Upper lobe of left lung (tissue), 6 donors: ENCODE measurements around the gene GMDS. TPM values are rescaled to one million over a fixed set of nuclear protein-coding genes. Genes with fewer than 3 reads are reported as not detected.

Experiments used
- ATAC-seq, 2 donors: fragments of 200-7000 bp; cut with Tn5 transposase; one replicate each; pipeline ENCODE4 v1.9.1; 2022; ENCODE audit warnings: mild to moderate bottlenecking in 2 of 2, moderate library complexity in 2 of 2; ENCODE audit not compliant: low FRiP score in 2 of 2
- DNase-seq, 2 donors: peaks; one replicate each; pipeline ENCODE4 v3.0.0-alpha.2; 2019 to 2020
- H3K27ac ChIP-seq, 4 donors: fragments of 200-600 bp; sonication (generic); one replicate each; pipeline ENCODE4 v1.5.1; 2016 to 2019
- H3K27me3 ChIP-seq, 4 donors: fragments of 200-600 bp; sonication (generic); one replicate each; pipeline ENCODE4 v1.5.1; 2017 to 2019
- H3K36me3 ChIP-seq, 4 donors: fragments of 200-600 bp; sonication (generic); one replicate each; pipeline ENCODE4 v1.5.1; 2016 to 2019
- H3K4me1 ChIP-seq, 4 donors: fragments of 200-600 bp; sonication (generic); one replicate each; pipeline ENCODE4 v1.5.1; 2018 to 2019
- H3K4me3 ChIP-seq, 4 donors: fragments of 200-600 bp; sonication (generic); one replicate each; pipeline ENCODE4 v1.5.1; 2017 to 2019; ENCODE audit warnings: mild to moderate bottlenecking in 2 of 4, moderate library complexity in 1 of 4
- H3K9me3 ChIP-seq, 4 donors: fragments of 200-600 bp; sonication (generic); one replicate each; pipeline ENCODE4 v1.5.1; 2018 to 2019
- CTCF ChIP-seq, 6 experiments: fragments of 450-650 bp in 4 of 6; fragments of 200-600 bp in 2 of 6; sonication (generic) in 2 of 6; IDR thresholded peaks; one replicate each; pipeline ENCODE4 v1.5.1; 2016 to 2019; ENCODE audit warnings: antibody characterized with exemption in 6 of 6
- EP300 ChIP-seq, 4 donors: sonication (generic); formaldehyde crosslinking; IDR thresholded peaks; one replicate each; pipeline ENCODE4 v1.5.1; 2017; ENCODE audit warnings: antibody characterized with exemption in 4 of 4, control low read depth in 2 of 4
- POLR2A ChIP-seq, 4 donors: fragments of 450-650 bp; IDR thresholded peaks; one replicate each; pipeline ENCODE4 v1.5.1; 2016 to 2017; ENCODE audit warnings: antibody characterized with exemption in 4 of 4, mild to moderate bottlenecking in 2 of 4
- POLR2AphosphoS5 ChIP-seq, 2 donors: sonication (generic); formaldehyde crosslinking; IDR thresholded peaks; one replicate each; pipeline ENCODE4 v1.5.1; 2017; ENCODE audit warnings: antibody characterized with exemption in 2 of 2
- WGBS, 2 donors: methylation state at CpG; one replicate each; pipeline ENCODE4 v1.1.5; 2017 to 2018; 5-methylcytosine and 5-hydroxymethylcytosine counted together
- total RNA-seq, 6 donors: library from RNA; depleted of rRNA in 4 of 6; stranded (reverse); fragments of >200 nt in 4 of 6; gene quantifications; one replicate each; pipeline versions ENCODE4 v1.1.0 to v1.2.1, GENCODE V29; 2016 to 2021
- donor health status: DM: no; HTN: no; CAD: no; lungs with moderate emphysema.
- donor health status: DM: no; HTN: yes; CAD: no; lungs with severe emphysema.

GMDS gene
- total RNA-seq, 6 donors from 2014 or later: 7.6 to 17.8 (median 14.1) TPM

GRCh38 chr6:2073476-2073875, 171.9 kb downstream of the GMDS start:
- Histone ChIP-seq H3K27me3 (no peaks in the 10 kb centered on the region), H3K27ac (no peak overlapping the region), H3K4me1 (no peaks in the 10 kb centered on the region), H3K9me3 (no peaks in the 10 kb centered on the region), H3K36me3 (no peaks in the 10 kb centered on the region), H3K4me3 (no peak overlapping the region)
- no peak for ATAC-seq
- WGBS, 2 donors: 85 to 88% methylated on average over 2 of the region's 2 CpGs
- no peak for DNase-seq
- no peak for TF ChIP-seq POLR2A (IDR thresholded peaks at IDR 0.05)
- TF ChIP-seq CTCF (IDR thresholded peaks at IDR 0.05): no peak
- no peak for TF ChIP-seq EP300 (IDR thresholded peaks at IDR 0.05)
- no peak for TF ChIP-seq POLR2AphosphoS5 (IDR thresholded peaks at IDR 0.05)

- H3K27ac ChIP-seq: no peak overlapping the region
- no peaks in the 10 kb centered on the region for H3K27me3 ChIP-seq
- no peaks in the 10 kb centered on the region for H3K4me1 ChIP-seq
- no peak for DNase-seq
- no peak overlapping the region for H3K4me3 ChIP-seq
- ATAC-seq: no peak
- H3K9me3 ChIP-seq: no peaks in the 10 kb centered on the region
- no peak for TF ChIP-seq POLR2A (IDR thresholded peaks at IDR 0.05)
- TF ChIP-seq POLR2AphosphoS5 (IDR thresholded peaks at IDR 0.05): no peak
- TF ChIP-seq EP300 (IDR thresholded peaks at IDR 0.05): no peak
- TF ChIP-seq CTCF (IDR thresholded peaks at IDR 0.05): no peak
- no peaks in the 10 kb centered on the region for H3K36me3 ChIP-seq
Observed at GRCh38 chr6:2072453-2072852, 173.0 kb downstream of the GMDS start.

- 54 to 60% methylated on average over 3 of the region's 3 CpGs for WGBS, 2 donors
- H3K4me1 ChIP-seq: no peaks in the 10 kb centered on the region
- H3K9me3 ChIP-seq: no peaks in the 10 kb centered on the region
- no peak for TF ChIP-seq CTCF (IDR thresholded peaks at IDR 0.05)
- no peak for TF ChIP-seq POLR2AphosphoS5 (IDR thresholded peaks at IDR 0.05)
- no peak for TF ChIP-seq POLR2A (IDR thresholded peaks at IDR 0.05)
- TF ChIP-seq EP300 (IDR thresholded peaks at IDR 0.05): no peak
- no peak for DNase-seq
- no peak for ATAC-seq
- no peaks in the 10 kb centered on the region for H3K36me3 ChIP-seq
- no peaks in the 10 kb centered on the region for H3K27me3 ChIP-seq
- H3K4me3 ChIP-seq: no peak overlapping the region
- no peak overlapping the region for H3K27ac ChIP-seq
Observed at GRCh38 chr6:2063547-2063946, 181.9 kb downstream of the GMDS start.

- no peak overlapping the region for H3K27ac ChIP-seq
- no peaks in the 10 kb centered on the region for H3K9me3 ChIP-seq
- WGBS, 2 donors: 91 to 92% methylated on average over 3 of the region's 3 CpGs
- no peaks in the 10 kb centered on the region for H3K36me3 ChIP-seq
- DNase-seq (no peak), ATAC-seq (no peak)
- H3K4me3 ChIP-seq: no peak overlapping the region
- H3K27me3 ChIP-seq: no peaks in the 10 kb centered on the region
- H3K4me1 ChIP-seq: no peaks in the 10 kb centered on the region
- TF ChIP-seq POLR2A (IDR thresholded peaks at IDR 0.05): no peak
- TF ChIP-seq CTCF (IDR thresholded peaks at IDR 0.05): no peak
- no peak for TF ChIP-seq POLR2AphosphoS5 (IDR thresholded peaks at IDR 0.05)
- TF ChIP-seq EP300 (IDR thresholded peaks at IDR 0.05): no peak
Observed at GRCh38 chr6:2061880-2062279, 183.5 kb downstream of the GMDS start.

GRCh38 chr6:2055911-2056310, 189.5 kb downstream of the GMDS start:
- TF ChIP-seq EP300 (IDR thresholded peaks at IDR 0.05): no peak
- no peak for TF ChIP-seq POLR2A (IDR thresholded peaks at IDR 0.05)
- TF ChIP-seq CTCF (IDR thresholded peaks at IDR 0.05): no peak
- TF ChIP-seq POLR2AphosphoS5 (IDR thresholded peaks at IDR 0.05): no peak
- H3K4me1 ChIP-seq: no peaks in the 10 kb centered on the region
- no peak overlapping the region for H3K4me3 ChIP-seq
- H3K27me3 ChIP-seq: no peaks in the 10 kb centered on the region
- no peaks in the 10 kb centered on the region for H3K9me3 ChIP-seq
- no peak overlapping the region for H3K27ac ChIP-seq
- no peak for ATAC-seq
- DNase-seq: no peak
- no peaks in the 10 kb centered on the region for H3K36me3 ChIP-seq
